K562 (cell line): Measurements from ENCODE around the gene THUMPD2.

Experiments used
- CEBPB ChIP-seq: fragments of 450-650 bp; IDR thresholded peaks from 2 replicates; pipeline ENCODE4 v1.6.1; 2016; ENCODE audit warnings: missing genetic modification characterization, missing compliant biosample characterization
- CTCF ChIP-seq, 3 experiments: IDR thresholded peaks in 2 of 3; conservative IDR thresholded peaks in 1 of 3; 2 replicates each; pipeline ENCODE4 v1.5.1; 2011 to 2012; ENCODE audit warnings: low read length in 3 of 3, mild to moderate bottlenecking in 3 of 3, control low read depth in 2 of 3, improper control_type of control experiment in 1 of 3, inconsistent platforms in 1 of 3, low read depth in 1 of 3, mixed read lengths in 1 of 3, moderate library complexity in 1 of 3; ENCODE audit not compliant: insufficient read depth in 2 of 3
- KDM4B ChIP-seq, 2 experiments: fragments of 450-650 bp in 1 of 2; sonication (generic) in 1 of 2; IDR thresholded peaks; 2 replicates each; pipeline ENCODE4 v1.6.1; 2016 to 2017; ENCODE audit warnings: borderline replicate concordance in 2 of 2, antibody characterized with exemption in 1 of 2, low read depth in 1 of 2, mild to moderate bottlenecking in 1 of 2
- MAFG ChIP-seq: fragments of 450-650 bp; conservative IDR thresholded peaks from 2 replicates; pipeline ENCODE4 v1.6.1; 2016; ENCODE audit warnings: missing genetic modification characterization, missing compliant biosample characterization
- MEF2D ChIP-seq: conservative IDR thresholded peaks from 2 replicates; pipeline ENCODE4 v1.6.1; 2016; ENCODE audit warnings: low read depth, missing genetic modification characterization, missing compliant biosample characterization
- MTF1 ChIP-seq: fragments of 250-450 bp; sonication (Bioruptor Pico); IDR thresholded peaks from 2 replicates; pipeline ENCODE4 v1.9.0; 2021; ENCODE audit warnings: moderate library complexity, mild to moderate bottlenecking, inconsistent platforms, borderline replicate concordance
- POLR2A ChIP-seq: fragments of 450-650 bp; conservative IDR thresholded peaks from 2 replicates; pipeline ENCODE4 v1.6.1; 2016
- SNRNP70 ChIP-seq: fragments of 200-400 bp; formaldehyde crosslinking; optimal IDR thresholded peaks from 2 replicates; pipeline ENCODE3; 2017; ENCODE audit warnings: low read depth, low read length
- TRIM28 ChIP-seq: fragments of 450-650 bp; IDR thresholded peaks from 2 replicates; pipeline ENCODE4 v1.6.1; 2017
- ZFPM2 ChIP-seq: fragments of 250-450 bp; sonication (Bioruptor Pico); IDR thresholded peaks from 2 replicates; pipeline ENCODE4 v1.5.1; 2022; ENCODE audit warnings: mild to moderate bottlenecking
- ZNF707 ChIP-seq: fragments of 250-450 bp; sonication (Bioruptor Pico); conservative IDR thresholded peaks from 2 replicates; pipeline ENCODE4 v1.8.0; 2022; ENCODE audit warnings: inconsistent platforms, mild to moderate bottlenecking, moderate library complexity
- ZNF778 ChIP-seq: fragments of 450-650 bp; formaldehyde crosslinking; IDR thresholded peaks from 2 replicates; pipeline ENCODE4 v1.4.0; 2020; ENCODE audit warnings: mild to moderate bottlenecking, moderate library complexity
- ZNF785 ChIP-seq: fragments of 250-450 bp; sonication (Bioruptor Pico); IDR thresholded peaks from 2 replicates; pipeline ENCODE4 v1.4.0; 2020; ENCODE audit warnings: mild to moderate bottlenecking

- TF ChIP-seq TRIM28 (no peak), MTF1 (CRISPR knock-in tag) (no peak), CTCF (IDR thresholded peaks at IDR 0.05 in 2 of 3, conservative IDR thresholded peaks at IDR 0.05 in 1 of 3; ENCODE audit: insufficient read depth in 2 of 3, low read depth in 1 of 3, low read length in 3 of 3) (no peak), MEF2D (no peak), ZNF778 (CRISPR knock-in tag) (no peak), SNRNP70 (no peak), ZNF785 (CRISPR knock-in tag) (no peak), KDM4B (IDR thresholded peaks at IDR 0.05; ENCODE audit: borderline replicate concordance in 2 of 2, low read depth in 1 of 2) (no peak), CEBPB (no peak), POLR2A (no peak), ZFPM2 (no peak), ZNF707 (CRISPR knock-in tag) (no peak), MAFG (tag) (no peak)
Measured at GRCh38 chr2:39730276-39730675, 48.8 kb downstream of the THUMPD2 start.
